ENCODE results near the gene MCM10.

GRCh38 chr10:13139676-13140075, 21.7 kb upstream of the MCM10 start:
- TF ChIP-seq CTCF (IDR thresholded peaks at IDR 0.05; ENCODE audit: low read depth, low read length, poor library complexity, severe bottlenecking) (no peak), EZH2phosphoT487 (IDR thresholded peaks at IDR 0.05; ENCODE audit: borderline replicate concordance, low read length) (no peak)
